NCI-H187 treated with DMSO at 0.1 percent for 48 hours (cell line): ENCODE results near the gene DMRTA2.
"Not testable (repeated sequence)": the region's sequence is repeated elsewhere in the genome, so short reads cannot be mapped to it uniquely, and the experiment has no call there.

Source experiments
- DNase-seq: peaks from one replicate; lab custom pipeline; 2025; lab: John Stamatoyannopoulos, UW

DMRTA2 gene

GRCh38 chr1:50381551-50381950 is 41.7 kb downstream of the DMRTA2 start:
- DNase-seq, result not testable (repeated sequence)

DNA sequence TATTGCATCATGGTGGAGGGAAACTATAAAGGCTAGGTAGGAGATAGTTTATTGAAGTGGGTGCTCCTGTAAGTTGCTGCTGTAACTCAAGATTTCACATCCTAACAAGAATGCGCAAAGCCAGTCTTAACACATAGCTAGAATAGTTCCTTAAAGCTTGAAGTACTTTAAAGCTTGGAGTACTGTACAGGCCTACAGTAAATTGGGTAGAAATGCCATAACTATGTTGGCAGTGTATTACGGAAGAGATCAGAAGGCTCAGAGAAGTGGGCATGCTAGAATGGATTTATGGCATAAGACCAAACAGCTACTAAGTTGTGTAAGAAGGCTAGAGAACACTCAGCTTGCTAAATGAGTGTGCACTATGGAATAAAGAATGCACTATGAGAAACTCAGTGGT is 44.5 kb downstream of the DMRTA2 start:
- no peak for DNase-seq

- no peak for DNase-seq
Measured at GRCh38 chr1:50373532-50373931, 49.7 kb downstream of the DMRTA2 start.

DNA sequence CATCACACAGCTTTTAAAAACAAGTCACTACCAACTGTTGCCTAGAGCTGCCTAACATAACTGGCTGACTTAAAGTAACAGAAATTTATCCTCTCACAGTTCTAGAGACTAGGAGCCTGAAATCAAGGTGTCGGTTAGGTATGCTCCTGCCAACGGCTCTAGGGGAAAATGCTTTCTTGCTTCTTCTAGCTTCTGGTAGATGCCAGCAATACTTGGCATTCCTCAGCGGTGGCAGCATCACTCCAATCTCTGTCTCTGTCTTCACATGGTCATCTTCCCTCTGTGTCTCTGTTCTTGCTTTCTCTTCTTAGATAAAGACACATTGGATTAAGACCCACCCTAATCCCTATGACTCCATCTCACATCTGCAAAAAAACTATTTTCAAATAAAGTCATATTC is 51.5 kb downstream of the DMRTA2 start:
- no peak for DNase-seq

DNA sequence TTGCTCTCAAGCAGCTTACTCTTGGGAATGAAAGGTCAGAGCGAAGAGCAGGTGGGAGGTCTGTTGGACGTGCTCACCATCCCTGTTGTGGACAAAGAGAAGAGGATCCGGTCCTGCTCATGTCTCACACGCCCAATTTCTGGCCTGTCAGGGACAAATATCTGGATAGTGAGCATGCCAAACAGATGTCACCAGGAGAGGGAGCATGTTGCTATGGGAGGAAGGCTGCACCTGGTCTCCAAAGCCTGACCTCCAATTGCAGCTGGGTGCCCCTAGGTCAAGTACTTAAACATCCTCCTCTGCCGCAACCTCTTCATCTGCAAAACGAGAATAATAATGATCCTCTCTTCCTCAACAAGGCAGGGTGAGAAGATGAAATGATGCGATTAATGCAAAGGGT is 53.4 kb downstream of the DMRTA2 start:
- no peak for DNase-seq

DNA sequence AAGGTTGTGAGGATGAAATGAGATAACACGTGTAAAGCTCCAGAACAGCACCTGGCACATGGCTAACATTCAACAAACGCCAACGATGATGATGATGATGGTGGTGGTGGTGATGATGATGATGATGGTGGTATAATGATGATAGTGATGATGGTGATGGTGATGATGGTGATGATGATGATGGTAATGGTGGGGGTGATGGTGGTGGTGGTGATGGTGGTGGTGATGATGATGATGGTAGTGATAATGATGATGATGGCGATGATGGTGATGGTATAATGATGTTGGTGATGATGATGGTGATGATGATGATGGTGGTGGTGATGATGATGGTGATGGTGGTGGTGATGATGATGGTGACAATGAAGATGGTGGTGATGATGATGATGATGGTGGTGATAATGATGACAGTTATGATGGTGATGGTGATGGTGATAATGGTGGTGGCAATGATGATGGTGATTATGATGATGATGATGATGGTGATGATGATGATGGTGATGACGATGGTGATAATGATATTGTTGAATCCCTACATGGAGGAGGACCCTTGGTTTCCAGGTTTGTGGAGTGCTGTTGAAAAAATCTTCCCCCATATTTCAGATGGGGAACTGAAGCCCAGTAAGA is 54.1 kb downstream of the DMRTA2 start:
- DNase-seq, result no peak

GRCh38 chr1:50368179-50369007 is 54.9 kb downstream of the DMRTA2 start:
- DNase-seq, result no peak
